ENCODE data around the gene FMN1.

FMN1 gene

GRCh38 chr15:32979710-32980109 is 214.8 kb downstream of the FMN1 start:
- no peaks in the 10 kb centered on the region for H3K36me3 ChIP-seq
- no peaks in the 10 kb centered on the region for H3K9me3 ChIP-seq
- intact Hi-C loops (cut with DNase I; ENCODE audit: low total_unique reads) = no loop called here
- H3K4me3 ChIP-seq = no peak overlapping the region
- no peaks in the 10 kb centered on the region for H3K4me1 ChIP-seq
- no peak overlapping the region for H3K27ac ChIP-seq
- no peak for DNase-seq
- H3K27me3 ChIP-seq = no peaks in the 10 kb centered on the region
- TF ChIP-seq CTCF (IDR thresholded peaks at IDR 0.05) = no peak

- TF ChIP-seq CTCF (IDR thresholded peaks at IDR 0.05) = no peak
- no peak overlapping the region for H3K27ac ChIP-seq
- intact Hi-C loops (cut with DNase I; ENCODE audit: low total_unique reads) = no loop called here
- H3K4me3 ChIP-seq = no peak overlapping the region
- H3K9me3 ChIP-seq = no peaks in the 10 kb centered on the region
- H3K4me1 ChIP-seq = no peaks in the 10 kb centered on the region
- DNase-seq = no peak
- H3K36me3 ChIP-seq = no peaks in the 10 kb centered on the region
- H3K27me3 ChIP-seq = no peaks in the 10 kb centered on the region
These were observed 217.0 kb downstream of the FMN1 start for GRCh38 chr15:32977506-32977905.

DNA sequence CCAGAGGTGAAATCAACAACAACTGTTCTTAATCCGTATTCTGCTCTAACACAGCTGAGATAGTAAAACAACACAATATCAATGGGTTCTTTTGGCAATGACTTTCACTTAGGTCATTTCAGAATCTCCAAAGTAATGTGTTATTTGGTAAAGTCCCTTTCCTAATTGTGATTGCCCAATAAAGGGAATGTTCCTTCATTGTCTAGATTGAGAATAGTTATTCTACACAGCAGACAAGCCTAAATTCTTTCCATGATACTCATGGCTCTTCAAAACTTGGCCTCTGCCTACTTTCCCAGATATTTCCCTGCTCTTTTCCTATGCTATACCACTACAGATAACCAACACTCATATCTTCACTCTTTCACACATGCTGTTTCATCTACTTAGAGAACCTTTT is 219.8 kb downstream of the FMN1 start:
- no peak overlapping the region for H3K27ac ChIP-seq
- TF ChIP-seq CTCF (IDR thresholded peaks at IDR 0.05) = no peak
- DNase-seq = no peak
- no peaks in the 10 kb centered on the region for H3K9me3 ChIP-seq
- intact Hi-C loops (cut with DNase I; ENCODE audit: low total_unique reads) = no loop called here
- no peaks in the 10 kb centered on the region for H3K36me3 ChIP-seq
- no peaks in the 10 kb centered on the region for H3K4me1 ChIP-seq
- H3K4me3 ChIP-seq = no peak overlapping the region
- H3K27me3 ChIP-seq = peaks cover 0 to 4% of the 10 kb centered on the region in 2 donors

DNA sequence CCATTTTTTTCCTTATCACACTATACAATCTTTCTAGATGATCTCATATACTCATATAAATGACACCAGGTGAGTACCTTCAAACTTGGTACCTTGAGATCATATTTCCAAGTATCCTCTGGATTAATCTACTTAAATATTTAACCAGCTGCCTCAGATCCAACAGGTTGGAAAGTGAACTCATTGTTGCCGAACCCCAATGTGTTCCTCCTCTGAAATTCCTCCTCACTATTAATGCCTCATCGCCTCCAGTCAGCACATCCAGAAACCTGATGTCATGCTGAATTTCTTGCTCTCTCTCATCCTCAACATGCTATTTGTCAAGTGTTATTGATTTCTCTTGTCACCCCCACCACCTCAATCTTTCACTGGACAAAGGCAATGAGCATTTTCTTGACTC is 221.8 kb downstream of the FMN1 start:
- no peaks in the 10 kb centered on the region for H3K9me3 ChIP-seq
- no peak overlapping the region for H3K4me3 ChIP-seq
- intact Hi-C loops (cut with DNase I; ENCODE audit: low total_unique reads) = no loop called here
- no peaks in the 10 kb centered on the region for H3K36me3 ChIP-seq
- H3K27me3 ChIP-seq = peaks cover 0 to 4% of the 10 kb centered on the region in 2 donors
- DNase-seq = no peak
- TF ChIP-seq CTCF (IDR thresholded peaks at IDR 0.05) = no peak
- H3K4me1 ChIP-seq = no peaks in the 10 kb centered on the region
- H3K27ac ChIP-seq = no peak overlapping the region

DNA sequence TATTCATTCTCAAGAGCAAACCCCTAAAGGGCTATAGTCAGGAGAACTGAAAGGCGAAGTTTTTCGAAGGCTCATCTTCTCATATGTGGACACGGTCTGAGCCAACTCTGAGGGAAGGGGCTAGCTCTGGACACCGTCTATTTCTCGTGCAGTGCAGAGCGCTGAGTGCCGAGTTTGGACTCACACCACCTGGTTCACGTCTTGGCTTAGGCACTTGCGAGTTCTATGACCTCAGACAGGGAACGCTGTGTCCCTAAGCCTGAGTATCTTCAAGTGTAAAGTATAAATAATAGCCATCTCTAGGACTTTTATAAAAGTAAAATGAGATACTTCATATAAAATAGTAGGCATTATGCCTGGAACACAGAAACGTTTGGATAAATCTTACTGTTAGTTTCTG is 223.7 kb downstream of the FMN1 start:
- intact Hi-C loops (cut with DNase I; ENCODE audit: low total_unique reads) = no loop called here
- Histone ChIP-seq H3K9me3 (no peaks in the 10 kb centered on the region), H3K27me3 (peaks cover 0 to 4% of the 10 kb centered on the region in 2 donors), H3K27ac (no peak overlapping the region), H3K4me3 (no peak overlapping the region), H3K4me1 (no peaks in the 10 kb centered on the region), H3K36me3 (no peaks in the 10 kb centered on the region)
- no peak for DNase-seq
- TF ChIP-seq CTCF (IDR thresholded peaks at IDR 0.05) = no peak

GRCh38 chr15:32967521-32967920 is 227.0 kb downstream of the FMN1 start:
- Histone ChIP-seq H3K4me1 (no peaks in the 10 kb centered on the region), H3K4me3 (no peak overlapping the region), H3K27ac (no peak overlapping the region), H3K27me3 (peaks cover 0 to 4% of the 10 kb centered on the region in 2 donors), H3K9me3 (no peaks in the 10 kb centered on the region), H3K36me3 (no peaks in the 10 kb centered on the region)
- no peak for TF ChIP-seq CTCF (IDR thresholded peaks at IDR 0.05)
- intact Hi-C loops (cut with DNase I; ENCODE audit: low total_unique reads) = no loop called here
- DNase-seq = no peak
